ENCODE results near the gene RAPGEF1.

The RAPGEF1 gene

GRCh38 chr9:131633491-131634031 is 106.3 kb downstream of the RAPGEF1 start (continued):
- TF ChIP-seq KLF17 (tag by site-specific recombination; IDR thresholded peaks at IDR 0.05) (peak; percentile 90), ZNF280C (tag by site-specific recombination; IDR thresholded peaks at IDR 0.05) (no peak), EGR2 (tag by site-specific recombination; IDR thresholded peaks at IDR 0.05; ENCODE audit: low read depth) (no peak), ZNF404 (tag by site-specific recombination; IDR thresholded peaks at IDR 0.05) (no peak), PRDM6 (tag by site-specific recombination; IDR thresholded peaks at IDR 0.05) (no peak), ZEB2 (tag by site-specific recombination; IDR thresholded peaks at IDR 0.05) (peak; percentile 85), ZBTB49 (tag by site-specific recombination; IDR thresholded peaks at IDR 0.05; ENCODE audit: low read depth) (no peak), ZNF157 (tag by site-specific recombination; IDR thresholded peaks at IDR 0.05) (no peak), MEIS1 (CRISPR knock-in tag; IDR thresholded peaks at IDR 0.05; ENCODE audit: borderline replicate concordance) (no peak), ZNF521 (tag by site-specific recombination; IDR thresholded peaks at IDR 0.05) (no peak), WT1 (tag by site-specific recombination; IDR thresholded peaks at IDR 0.05) (peak; percentile 47; the same call in 1 of the 2 replicates), ZNF394 (tag by site-specific recombination; IDR thresholded peaks at IDR 0.05; ENCODE audit: borderline replicate concordance) (peak; percentile 35; the same call in 1 of the 2 replicates), ZXDB (tag by site-specific recombination; IDR thresholded peaks at IDR 0.05) (no peak), ZNF48 (tag by site-specific recombination; IDR thresholded peaks at IDR 0.05) (no peak), ZNF24 (tag by site-specific recombination; IDR thresholded peaks at IDR 0.05) (peak; percentile 83), ZNF544 (tag by site-specific recombination; IDR thresholded peaks at IDR 0.05) (no peak), ZNF211 (tag by site-specific recombination; IDR thresholded peaks at IDR 0.05; ENCODE audit: low read depth) (no peak), GLIS1 (tag by site-specific recombination; IDR thresholded peaks at IDR 0.05) (no peak), CTCF (tag by site-specific recombination; IDR thresholded peaks at IDR 0.05) (no peak), ZNF146 (tag by site-specific recombination; IDR thresholded peaks at IDR 0.05) (no peak), ZSCAN30 (tag by site-specific recombination; IDR thresholded peaks at IDR 0.05) (no peak)
- TF ChIP-seq, protein P1, sequence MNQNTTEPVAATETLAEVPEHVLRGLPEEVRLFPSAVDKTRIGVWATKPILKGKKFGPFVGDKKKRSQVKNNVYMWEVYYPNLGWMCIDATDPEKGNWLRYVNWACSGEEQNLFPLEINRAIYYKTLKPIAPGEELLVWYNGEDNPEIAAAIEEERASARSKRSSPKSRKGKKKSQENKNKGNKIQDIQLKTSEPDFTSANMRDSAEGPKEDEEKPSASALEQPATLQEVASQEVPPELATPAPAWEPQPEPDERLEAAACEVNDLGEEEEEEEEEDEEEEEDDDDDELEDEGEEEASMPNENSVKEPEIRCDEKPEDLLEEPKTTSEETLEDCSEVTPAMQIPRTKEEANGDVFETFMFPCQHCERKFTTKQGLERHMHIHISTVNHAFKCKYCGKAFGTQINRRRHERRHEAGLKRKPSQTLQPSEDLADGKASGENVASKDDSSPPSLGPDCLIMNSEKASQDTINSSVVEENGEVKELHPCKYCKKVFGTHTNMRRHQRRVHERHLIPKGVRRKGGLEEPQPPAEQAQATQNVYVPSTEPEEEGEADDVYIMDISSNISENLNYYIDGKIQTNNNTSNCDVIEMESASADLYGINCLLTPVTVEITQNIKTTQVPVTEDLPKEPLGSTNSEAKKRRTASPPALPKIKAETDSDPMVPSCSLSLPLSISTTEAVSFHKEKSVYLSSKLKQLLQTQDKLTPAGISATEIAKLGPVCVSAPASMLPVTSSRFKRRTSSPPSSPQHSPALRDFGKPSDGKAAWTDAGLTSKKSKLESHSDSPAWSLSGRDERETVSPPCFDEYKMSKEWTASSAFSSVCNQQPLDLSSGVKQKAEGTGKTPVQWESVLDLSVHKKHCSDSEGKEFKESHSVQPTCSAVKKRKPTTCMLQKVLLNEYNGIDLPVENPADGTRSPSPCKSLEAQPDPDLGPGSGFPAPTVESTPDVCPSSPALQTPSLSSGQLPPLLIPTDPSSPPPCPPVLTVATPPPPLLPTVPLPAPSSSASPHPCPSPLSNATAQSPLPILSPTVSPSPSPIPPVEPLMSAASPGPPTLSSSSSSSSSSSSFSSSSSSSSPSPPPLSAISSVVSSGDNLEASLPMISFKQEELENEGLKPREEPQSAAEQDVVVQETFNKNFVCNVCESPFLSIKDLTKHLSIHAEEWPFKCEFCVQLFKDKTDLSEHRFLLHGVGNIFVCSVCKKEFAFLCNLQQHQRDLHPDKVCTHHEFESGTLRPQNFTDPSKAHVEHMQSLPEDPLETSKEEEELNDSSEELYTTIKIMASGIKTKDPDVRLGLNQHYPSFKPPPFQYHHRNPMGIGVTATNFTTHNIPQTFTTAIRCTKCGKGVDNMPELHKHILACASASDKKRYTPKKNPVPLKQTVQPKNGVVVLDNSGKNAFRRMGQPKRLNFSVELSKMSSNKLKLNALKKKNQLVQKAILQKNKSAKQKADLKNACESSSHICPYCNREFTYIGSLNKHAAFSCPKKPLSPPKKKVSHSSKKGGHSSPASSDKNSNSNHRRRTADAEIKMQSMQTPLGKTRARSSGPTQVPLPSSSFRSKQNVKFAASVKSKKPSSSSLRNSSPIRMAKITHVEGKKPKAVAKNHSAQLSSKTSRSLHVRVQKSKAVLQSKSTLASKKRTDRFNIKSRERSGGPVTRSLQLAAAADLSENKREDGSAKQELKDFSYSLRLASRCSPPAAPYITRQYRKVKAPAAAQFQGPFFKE (tag by site-specific recombination; IDR thresholded peaks at IDR 0.05; ENCODE audit: borderline replicate concordance): no peak
- TF ChIP-seq, protein P2, sequence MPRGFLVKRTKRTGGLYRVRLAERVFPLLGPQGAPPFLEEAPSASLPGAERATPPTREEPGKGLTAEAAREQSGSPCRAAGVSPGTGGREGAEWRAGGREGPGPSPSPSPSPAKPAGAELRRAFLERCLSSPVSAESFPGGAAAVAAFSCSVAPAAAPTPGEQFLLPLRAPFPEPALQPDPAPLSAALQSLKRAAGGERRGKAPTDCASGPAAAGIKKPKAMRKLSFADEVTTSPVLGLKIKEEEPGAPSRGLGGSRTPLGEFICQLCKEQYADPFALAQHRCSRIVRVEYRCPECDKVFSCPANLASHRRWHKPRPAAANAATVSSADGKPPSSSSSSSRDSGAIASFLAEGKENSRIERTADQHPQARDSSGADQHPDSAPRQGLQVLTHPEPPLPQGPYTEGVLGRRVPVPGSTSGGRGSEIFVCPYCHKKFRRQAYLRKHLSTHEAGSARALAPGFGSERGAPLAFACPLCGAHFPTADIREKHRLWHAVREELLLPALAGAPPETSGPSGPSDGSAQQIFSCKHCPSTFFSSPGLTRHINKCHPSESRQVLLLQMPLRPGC (tag by site-specific recombination; IDR thresholded peaks at IDR 0.05): peak; percentile 87; the same call in 1 of the 2 replicates
